ENCODE results near the gene ALG9.

- TF ChIP-seq CTCF (conservative IDR thresholded peaks at IDR 0.05) = no peak
- TF ChIP-seq EZH2 (IDR thresholded peaks at IDR 0.05; ENCODE audit: low read depth) = no peak
Observed at GRCh38 chr11:111823629-111824028, 47.8 kb downstream of the ALG9 start.
